HG03442 (cell line): ENCODE data around the gene TMEM203.

Experiments used
- ATAC-seq: cut with Tn5 transposase; IDR thresholded peaks from one replicate; pipeline ENCODE4 v1.9.1; 2021; ENCODE audit warnings: mild to moderate bottlenecking, moderate library complexity; ENCODE audit not compliant: unreplicated experiment

TMEM203 gene

GRCh38 chr9:137198051-137198901 is 7.2 kb downstream of the TMEM203 start:
- no peak for ATAC-seq

DNA sequence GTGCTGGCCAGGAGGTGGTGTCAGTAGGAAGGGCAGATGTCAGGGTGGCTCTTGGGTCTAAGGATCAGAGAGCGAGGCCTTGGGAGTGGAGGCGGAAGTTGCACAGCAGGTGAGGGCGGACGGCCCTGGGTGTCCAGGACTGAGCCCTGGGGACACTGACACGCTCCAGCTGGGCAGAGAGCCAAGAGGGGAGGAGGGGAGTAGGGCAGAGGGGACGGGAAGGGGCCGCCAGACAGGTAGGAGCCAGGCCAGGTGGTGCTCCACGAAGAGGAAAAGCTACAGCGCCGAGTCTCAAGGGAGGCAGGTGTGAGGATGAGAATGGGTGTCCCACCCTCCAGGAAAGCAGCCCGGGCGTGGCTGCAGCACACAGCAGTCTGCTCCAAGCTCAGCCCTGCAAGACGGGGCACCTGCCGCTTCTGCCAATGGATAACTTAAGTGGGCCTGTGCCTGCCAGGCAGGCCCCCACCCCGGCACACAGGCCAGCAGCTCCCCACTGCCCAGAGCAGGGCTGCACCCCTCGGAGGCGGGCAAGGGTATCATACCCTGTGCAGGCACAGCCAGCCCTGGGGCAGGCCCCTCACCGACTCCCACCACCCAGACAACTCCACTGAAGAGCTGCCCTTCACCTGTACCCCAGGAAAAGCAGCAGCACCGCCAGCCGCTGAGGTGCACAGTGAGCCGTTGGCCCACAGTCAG is 9.8 kb downstream of the TMEM203 start:
- no peak for ATAC-seq

DNA sequence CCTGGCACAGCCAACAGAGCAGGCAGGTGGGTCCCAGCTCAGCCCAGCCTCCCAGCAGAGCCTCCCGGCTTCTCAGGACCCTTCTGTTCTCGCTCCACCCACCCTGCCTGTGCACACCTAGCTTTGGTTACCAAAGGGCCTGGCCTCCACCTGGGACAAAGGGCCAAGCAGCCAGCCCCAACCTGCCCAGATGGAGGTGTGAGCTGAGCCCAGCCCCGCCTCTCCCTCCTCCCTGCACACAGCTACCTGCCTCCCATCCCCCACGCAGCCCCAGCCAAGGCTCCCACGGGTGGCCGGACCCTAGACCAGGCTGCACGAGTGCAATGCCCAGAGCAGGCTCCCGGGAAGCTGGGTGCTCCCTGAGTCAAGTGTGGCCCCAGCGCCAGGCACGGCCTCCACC is 10.5 kb downstream of the TMEM203 start:
- no peak for ATAC-seq

GRCh38 chr9:137194388-137194787 is 11.1 kb downstream of the TMEM203 start:
- ATAC-seq: no peak

GRCh38 chr9:137193771-137194170 is 11.7 kb downstream of the TMEM203 start:
- no peak for ATAC-seq

DNA sequence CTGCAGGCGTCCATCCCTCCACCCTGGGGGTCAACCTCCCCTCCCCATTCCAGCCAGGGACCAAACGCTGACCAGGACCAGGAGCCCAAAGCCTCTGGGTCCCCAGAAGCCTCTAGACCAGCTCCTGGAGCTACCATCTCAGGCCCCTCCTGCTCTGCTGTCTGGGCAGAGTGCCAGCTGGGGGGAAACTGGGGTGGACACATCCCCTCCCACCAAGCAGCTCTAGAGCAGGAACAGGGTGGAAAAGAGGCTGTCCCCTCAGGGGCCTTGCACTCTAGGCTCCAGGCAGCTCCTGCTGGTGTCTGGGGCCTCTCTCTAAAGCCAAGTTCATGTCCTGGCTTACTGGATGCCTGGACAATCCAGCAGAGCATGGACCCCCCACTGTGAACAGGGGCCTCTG is 12.6 kb downstream of the TMEM203 start:
- ATAC-seq: no peak

GRCh38 chr9:137192448-137192780 is 13.0 kb downstream of the TMEM203 start:
- ATAC-seq: no peak

DNA sequence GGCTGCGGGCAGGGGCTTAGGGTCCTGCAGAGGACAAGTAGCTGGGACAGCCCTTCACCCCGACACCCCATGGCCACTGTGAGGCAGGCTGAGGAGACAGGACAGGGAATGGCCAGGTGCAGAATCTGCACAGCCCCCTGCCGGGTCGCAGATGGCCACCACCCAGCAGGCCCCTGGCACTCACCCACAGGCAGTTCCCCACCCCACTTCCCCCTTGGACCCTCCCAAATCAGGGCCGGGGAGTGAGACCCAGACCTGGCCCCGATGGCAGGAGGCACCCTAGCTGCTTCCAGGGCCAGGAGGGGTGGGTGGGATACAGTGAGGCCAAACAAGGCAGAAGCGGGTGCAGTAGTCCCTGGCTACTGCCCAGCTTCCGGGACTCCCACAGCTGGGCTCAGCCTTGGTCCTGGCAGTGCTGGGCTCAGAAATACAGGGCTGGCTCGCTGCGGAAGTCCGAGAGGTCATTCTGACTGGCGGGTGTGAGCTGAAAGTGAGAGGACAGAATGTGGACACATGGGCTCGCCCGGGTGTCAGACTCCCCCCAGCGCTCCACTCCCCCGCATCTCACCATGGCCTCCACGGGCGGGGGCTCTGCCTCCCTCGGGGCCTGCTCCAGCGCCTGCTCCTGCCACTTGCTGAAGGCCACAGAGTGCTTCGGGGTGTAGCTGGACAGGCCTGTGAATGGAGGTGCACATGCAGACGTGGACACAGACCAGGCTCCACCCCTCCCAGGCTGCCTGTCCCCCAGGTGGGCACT is 13.6 kb downstream of the TMEM203 start:
- ATAC-seq: no peak

- no peak for ATAC-seq
Observed at GRCh38 chr9:137191245-137191644, 14.2 kb downstream of the TMEM203 start.

- ATAC-seq: no peak
Observed at GRCh38 chr9:137190315-137190856, 15.1 kb downstream of the TMEM203 start.

- ATAC-seq: no peak
Observed at GRCh38 chr9:137189297-137190295, 15.9 kb downstream of the TMEM203 start.

- ATAC-seq: peak; percentile 75
Observed at GRCh38 chr9:137188490-137189296, 16.8 kb downstream of the TMEM203 start, which contains the start of the genes ANAPC2 and SSNA1. Gene ANAPC2, minus strand, starts transcription at chr9:137188560. Its CDS starts 28 bp downstream, at chr9:137188532. Gene SSNA1, plus strand, starts transcription at chr9:137188676. Its CDS starts 51 bp downstream, at chr9:137188727.

- ATAC-seq: no peak
Observed at GRCh38 chr9:137188086-137188489, 17.4 kb downstream of the TMEM203 start.

- ATAC-seq: no peak
Observed at GRCh38 chr9:137187386-137187785, 18.1 kb downstream of the TMEM203 start.

DNA sequence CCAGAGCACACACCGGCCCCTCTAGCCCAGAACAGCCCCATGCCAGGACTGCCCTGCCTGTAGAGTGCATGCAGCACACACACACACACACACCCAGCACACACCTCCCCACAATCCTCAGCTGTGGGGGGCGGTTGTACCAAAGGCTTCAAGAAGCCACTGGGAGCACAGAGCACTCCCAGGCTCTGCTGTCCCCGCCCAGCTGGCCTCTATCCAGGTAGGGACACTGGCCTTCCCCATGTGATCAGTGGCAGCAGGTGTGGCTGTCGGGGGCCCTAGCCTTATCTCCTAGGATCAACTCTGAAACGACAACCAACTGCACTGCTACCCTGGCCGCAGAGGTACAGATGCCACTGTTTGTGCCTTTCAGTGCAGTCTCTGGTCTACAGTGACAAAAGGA is 19.1 kb downstream of the TMEM203 start:
- ATAC-seq: no peak

DNA sequence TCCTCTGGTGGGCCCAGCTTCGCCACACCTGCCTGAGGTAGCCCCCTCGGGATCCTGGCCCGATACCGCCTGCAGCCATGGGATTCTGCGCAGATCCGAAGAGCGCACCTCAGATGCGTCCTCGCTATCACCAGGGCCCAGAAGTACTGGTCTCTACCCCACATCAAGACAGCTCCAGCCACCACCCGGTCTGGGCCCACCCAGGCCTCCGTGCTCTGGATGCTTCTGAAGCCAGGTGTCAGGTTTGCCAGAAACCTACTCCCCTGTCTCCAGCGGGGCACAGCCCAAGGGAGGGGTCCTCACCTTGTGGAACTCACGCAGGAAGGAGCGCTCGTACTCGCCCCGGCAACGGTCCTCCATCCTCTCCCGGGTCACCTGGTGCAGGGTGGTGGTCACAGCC is 19.5 kb downstream of the TMEM203 start:
- no peak for ATAC-seq

GRCh38 chr9:137184881-137185660 is 20.4 kb downstream of the TMEM203 start:
- ATAC-seq: no peak

GRCh38 chr9:137183980-137184595 is 21.4 kb downstream of the TMEM203 start:
- no peak for ATAC-seq
